IMR-90 (cell line): Measurements from ENCODE around the gene HAGH.

Source experiments
- BHLHE40 ChIP-seq: fragments of 150-350 bp; IDR thresholded peaks from 2 replicates; pipeline ENCODE4 v1.6.1; 2016; ENCODE audit warnings: mild to moderate bottlenecking, low read depth, low read length
- CEBPB ChIP-seq: IDR thresholded peaks from 2 replicates; pipeline ENCODE4 v1.6.1; 2012; ENCODE audit warnings: low read depth, low read length, improper control_type of control experiment
- CHD1 ChIP-seq: IDR thresholded peaks from 2 replicates; pipeline ENCODE4 v1.6.1; 2012; ENCODE audit warnings: low read depth, low read length, improper control_type of control experiment
- CTCF ChIP-seq: conservative IDR thresholded peaks from 2 replicates; pipeline ENCODE4 v1.5.1; 2012; ENCODE audit warnings: mild to moderate bottlenecking, low read depth, low read length, improper control_type of control experiment
- FOS ChIP-seq: fragments of 150-350 bp; IDR thresholded peaks from 2 replicates; pipeline ENCODE4 v1.6.1; 2016; ENCODE audit warnings: low read depth, low read length
- MAFK ChIP-seq: IDR thresholded peaks from 2 replicates; pipeline ENCODE4 v1.6.1; 2012; ENCODE audit warnings: low read depth, low read length, improper control_type of control experiment
- MAZ ChIP-seq: IDR thresholded peaks from 2 replicates; pipeline ENCODE4 v1.6.1; 2012; ENCODE audit warnings: low read depth, mild to moderate bottlenecking, low read length, improper control_type of control experiment, moderate library complexity, borderline replicate concordance
- MXI1 ChIP-seq: IDR thresholded peaks from 2 replicates; pipeline ENCODE4 v1.6.1; 2012; ENCODE audit warnings: low read depth, mild to moderate bottlenecking, low read length, moderate library complexity, borderline replicate concordance
- POLR2A ChIP-seq: IDR thresholded peaks from 2 replicates; pipeline ENCODE4 v1.6.1; 2012; ENCODE audit warnings: mild to moderate bottlenecking, low read depth, low read length
- RAD21 ChIP-seq: IDR thresholded peaks from 2 replicates; pipeline ENCODE4 v1.6.1; 2012; ENCODE audit warnings: low read length, improper control_type of control experiment
- RFX5 ChIP-seq: IDR thresholded peaks from 2 replicates; pipeline ENCODE4 v1.8.0; 2012; ENCODE audit warnings: low read depth, mild to moderate bottlenecking, low read length, moderate library complexity
- SMC3 ChIP-seq: fragments of 150-350 bp; IDR thresholded peaks from 2 replicates; pipeline ENCODE4 v1.6.1; 2016; ENCODE audit warnings: low read depth, mild to moderate bottlenecking, antibody characterized with exemption, low read length, moderate library complexity
- USF2 ChIP-seq: fragments of 150-350 bp; IDR thresholded peaks from 2 replicates; pipeline ENCODE4 v1.6.1; 2017; ENCODE audit warnings: mild to moderate bottlenecking, antibody characterized with exemption, low read length, low read depth

- TF ChIP-seq CTCF (no peak), POLR2A (no peak), USF2 (no peak), FOS (no peak), RFX5 (no peak), BHLHE40 (no peak), MAFK (no peak), CEBPB (no peak), MXI1 (no peak), RAD21 (no peak), CHD1 (no peak), MAZ (no peak), SMC3 (no peak)
Observed at GRCh38 chr16:1820096-1820945, 6.3 kb downstream of the HAGH start.
